ENCODE results near the gene C12orf43. TPM values are rescaled to one million over a fixed set of nuclear protein-coding genes. Genes with fewer than 3 reads are reported as not detected.

The C12orf43 gene
- total and polyA plus RNA-seq, 2 donors: 13.1 to 16.4 TPM

GRCh38 chr12:120970310-120970709, 46.0 kb downstream of the C12orf43 start:
- H3K4me1 ChIP-seq (ENCODE audit: insufficient read depth): no peaks in the 10 kb centered on the region
- 66% methylated on average over 3 of the region's 3 CpGs for WGBS
- H3K4me3 ChIP-seq (ENCODE audit: low read depth, low read length): no peak overlapping the region
- no peak overlapping the region for H3K27ac ChIP-seq (ENCODE audit: low read depth)
- DNase-seq (ENCODE audit: extremely low spot score): no peak
- no peaks in the 10 kb centered on the region for H3K36me3 ChIP-seq (ENCODE audit: insufficient read depth)

- no peak overlapping the region for H3K4me3 ChIP-seq (ENCODE audit: low read depth, low read length)
- no peak for DNase-seq (ENCODE audit: extremely low spot score)
- H3K4me1 ChIP-seq (ENCODE audit: insufficient read depth): peaks cover 2% of the 10 kb centered on the region
- no peak overlapping the region for H3K27ac ChIP-seq (ENCODE audit: low read depth)
- WGBS: 67% methylated on average over 13 of the region's 13 CpGs
- no peaks in the 10 kb centered on the region for H3K36me3 ChIP-seq (ENCODE audit: insufficient read depth)
Observed at GRCh38 chr12:120965534-120966091, 50.7 kb downstream of the C12orf43 start.

- Histone ChIP-seq H3K27ac (ENCODE audit: low read depth) (no peak overlapping the region), H3K36me3 (ENCODE audit: insufficient read depth) (no peaks in the 10 kb centered on the region), H3K4me1 (ENCODE audit: insufficient read depth) (peaks cover 2% of the 10 kb centered on the region), H3K4me3 (ENCODE audit: low read depth, low read length) (no peak overlapping the region)
- DNase-seq (ENCODE audit: extremely low spot score): no peak
- 86% methylated on average over 8 of the region's 8 CpGs for WGBS
Observed at GRCh38 chr12:120964298-120964697, 52.0 kb downstream of the C12orf43 start.

GRCh38 chr12:120962532-120963020, 53.7 kb downstream of the C12orf43 start:
- Histone ChIP-seq H3K4me3 (ENCODE audit: low read depth, low read length) (no peak overlapping the region), H3K4me1 (ENCODE audit: insufficient read depth) (peaks cover 2% of the 10 kb centered on the region), H3K27ac (ENCODE audit: low read depth) (peak overlapping the region; percentile 28), H3K36me3 (ENCODE audit: insufficient read depth) (no peaks in the 10 kb centered on the region)
- no peak for DNase-seq (ENCODE audit: extremely low spot score)
- WGBS: 73% methylated on average over 2 of the region's 2 CpGs

GRCh38 chr12:120961604-120962531, 54.4 kb downstream of the C12orf43 start:
- DNase-seq (ENCODE audit: extremely low spot score): no peak

GRCh38 chr12:120960657-120961056, 55.6 kb downstream of the C12orf43 start:
- no peak overlapping the region for H3K27ac ChIP-seq (ENCODE audit: low read depth)
- no peak overlapping the region for H3K4me3 ChIP-seq (ENCODE audit: low read depth, low read length)
- H3K4me1 ChIP-seq (ENCODE audit: insufficient read depth): peaks cover 2% of the 10 kb centered on the region
- H3K36me3 ChIP-seq (ENCODE audit: insufficient read depth): no peaks in the 10 kb centered on the region
- WGBS: 74% methylated on average over 7 of the region's 7 CpGs
- no peak for DNase-seq (ENCODE audit: extremely low spot score)

More at GRCh38 chr12:120961604-120962531, 54.4 kb downstream of the C12orf43 start:
- H3K4me1 ChIP-seq (ENCODE audit: insufficient read depth): peaks cover 2% of the 10 kb centered on the region
- 66% methylated on average over 17 of the region's 17 CpGs for WGBS
- H3K27ac ChIP-seq (ENCODE audit: low read depth): peak overlapping the region; percentile 28
- H3K36me3 ChIP-seq (ENCODE audit: insufficient read depth): no peaks in the 10 kb centered on the region
- no peak overlapping the region for H3K4me3 ChIP-seq (ENCODE audit: low read depth, low read length)

GRCh38 chr12:120959111-120959878, 57.0 kb downstream of the C12orf43 start:
- DNase-seq (ENCODE audit: extremely low spot score): no peak
- Histone ChIP-seq H3K4me3 (ENCODE audit: low read depth, low read length) (no peak overlapping the region), H3K36me3 (ENCODE audit: insufficient read depth) (no peaks in the 10 kb centered on the region), H3K27ac (ENCODE audit: low read depth) (no peak overlapping the region), H3K4me1 (ENCODE audit: insufficient read depth) (peaks cover 2% of the 10 kb centered on the region)
- WGBS: 68% methylated on average over 13 of the region's 13 CpGs

- H3K27ac ChIP-seq (ENCODE audit: low read depth): no peak overlapping the region
- no peaks in the 10 kb centered on the region for H3K36me3 ChIP-seq (ENCODE audit: insufficient read depth)
- no peak overlapping the region for H3K4me3 ChIP-seq (ENCODE audit: low read depth, low read length)
- 88% methylated on average over 5 of the region's 5 CpGs for WGBS
- no peaks in the 10 kb centered on the region for H3K4me1 ChIP-seq (ENCODE audit: insufficient read depth)
- DNase-seq (ENCODE audit: extremely low spot score): no peak
Observed at GRCh38 chr12:120956579-120957300, 59.5 kb downstream of the C12orf43 start.

- DNase-seq (ENCODE audit: extremely low spot score): no peak
- 75% methylated on average over 4 of the region's 4 CpGs for WGBS
- H3K27ac ChIP-seq (ENCODE audit: low read depth): no peak overlapping the region
- no peaks in the 10 kb centered on the region for H3K4me1 ChIP-seq (ENCODE audit: insufficient read depth)
- H3K4me3 ChIP-seq (ENCODE audit: low read depth, low read length): no peak overlapping the region
- no peaks in the 10 kb centered on the region for H3K36me3 ChIP-seq (ENCODE audit: insufficient read depth)
Observed at GRCh38 chr12:120955232-120955631, 61.1 kb downstream of the C12orf43 start.

GRCh38 chr12:120950807-120951206, 65.5 kb downstream of the C12orf43 start:
- DNase-seq (ENCODE audit: extremely low spot score): no peak
- H3K4me3 ChIP-seq (ENCODE audit: low read depth, low read length): no peak overlapping the region
- H3K36me3 ChIP-seq (ENCODE audit: insufficient read depth): no peaks in the 10 kb centered on the region
- H3K27ac ChIP-seq (ENCODE audit: low read depth): no peak overlapping the region
- no peaks in the 10 kb centered on the region for H3K4me1 ChIP-seq (ENCODE audit: insufficient read depth)
- WGBS: 95% methylated on average over 5 of the region's 5 CpGs

Measured in urinary bladder (tissue), 4 donors.